Panc1 (cell line): ENCODE data around the gene PHETA2.
"Not testable (repeated sequence)": the region's sequence is repeated elsewhere in the genome, so short reads cannot be mapped to it uniquely, and the experiment has no call there.

Experiments
- POLR2AphosphoS5 ChIP-seq: IDR thresholded peaks from 2 replicates; pipeline ENCODE4 v1.6.1; 2012; ENCODE audit warnings: mild to moderate bottlenecking, low read depth, low read length, moderate library complexity
- SIN3A ChIP-seq: IDR thresholded peaks from 2 replicates; pipeline ENCODE4 v1.6.1; 2012; ENCODE audit warnings: low read depth, mild to moderate bottlenecking, low read length, moderate library complexity, borderline replicate concordance; ENCODE audit not compliant: insufficient read depth
- TCF7L2 ChIP-seq: IDR thresholded peaks from 2 replicates; pipeline ENCODE4 v1.6.1; 2011; ENCODE audit warnings: mild to moderate bottlenecking, low read depth, low read length, inconsistent platforms
- TF ChIP-seq, protein P1 (sequence below): fragments of 450-650 bp; IDR thresholded peaks from 2 replicates; pipeline ENCODE4 v1.5.1; 2017; ENCODE audit warnings: mild to moderate bottlenecking
- TF ChIP-seq, protein P2 (sequence below), 2 experiments: IDR thresholded peaks; 2 replicates each; pipeline ENCODE4 v1.6.1; 2011 to 2012; ENCODE audit warnings: low read depth in 2 of 2, control low read depth in 1 of 2, low read length in 1 of 2, mild to moderate bottlenecking in 1 of 2, moderate library complexity in 1 of 2; ENCODE audit not compliant: insufficient read depth in 1 of 2

- TF ChIP-seq, protein P1, sequence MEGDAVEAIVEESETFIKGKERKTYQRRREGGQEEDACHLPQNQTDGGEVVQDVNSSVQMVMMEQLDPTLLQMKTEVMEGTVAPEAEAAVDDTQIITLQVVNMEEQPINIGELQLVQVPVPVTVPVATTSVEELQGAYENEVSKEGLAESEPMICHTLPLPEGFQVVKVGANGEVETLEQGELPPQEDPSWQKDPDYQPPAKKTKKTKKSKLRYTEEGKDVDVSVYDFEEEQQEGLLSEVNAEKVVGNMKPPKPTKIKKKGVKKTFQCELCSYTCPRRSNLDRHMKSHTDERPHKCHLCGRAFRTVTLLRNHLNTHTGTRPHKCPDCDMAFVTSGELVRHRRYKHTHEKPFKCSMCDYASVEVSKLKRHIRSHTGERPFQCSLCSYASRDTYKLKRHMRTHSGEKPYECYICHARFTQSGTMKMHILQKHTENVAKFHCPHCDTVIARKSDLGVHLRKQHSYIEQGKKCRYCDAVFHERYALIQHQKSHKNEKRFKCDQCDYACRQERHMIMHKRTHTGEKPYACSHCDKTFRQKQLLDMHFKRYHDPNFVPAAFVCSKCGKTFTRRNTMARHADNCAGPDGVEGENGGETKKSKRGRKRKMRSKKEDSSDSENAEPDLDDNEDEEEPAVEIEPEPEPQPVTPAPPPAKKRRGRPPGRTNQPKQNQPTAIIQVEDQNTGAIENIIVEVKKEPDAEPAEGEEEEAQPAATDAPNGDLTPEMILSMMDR = not testable (repeated sequence)
- TF ChIP-seq, protein P2, sequence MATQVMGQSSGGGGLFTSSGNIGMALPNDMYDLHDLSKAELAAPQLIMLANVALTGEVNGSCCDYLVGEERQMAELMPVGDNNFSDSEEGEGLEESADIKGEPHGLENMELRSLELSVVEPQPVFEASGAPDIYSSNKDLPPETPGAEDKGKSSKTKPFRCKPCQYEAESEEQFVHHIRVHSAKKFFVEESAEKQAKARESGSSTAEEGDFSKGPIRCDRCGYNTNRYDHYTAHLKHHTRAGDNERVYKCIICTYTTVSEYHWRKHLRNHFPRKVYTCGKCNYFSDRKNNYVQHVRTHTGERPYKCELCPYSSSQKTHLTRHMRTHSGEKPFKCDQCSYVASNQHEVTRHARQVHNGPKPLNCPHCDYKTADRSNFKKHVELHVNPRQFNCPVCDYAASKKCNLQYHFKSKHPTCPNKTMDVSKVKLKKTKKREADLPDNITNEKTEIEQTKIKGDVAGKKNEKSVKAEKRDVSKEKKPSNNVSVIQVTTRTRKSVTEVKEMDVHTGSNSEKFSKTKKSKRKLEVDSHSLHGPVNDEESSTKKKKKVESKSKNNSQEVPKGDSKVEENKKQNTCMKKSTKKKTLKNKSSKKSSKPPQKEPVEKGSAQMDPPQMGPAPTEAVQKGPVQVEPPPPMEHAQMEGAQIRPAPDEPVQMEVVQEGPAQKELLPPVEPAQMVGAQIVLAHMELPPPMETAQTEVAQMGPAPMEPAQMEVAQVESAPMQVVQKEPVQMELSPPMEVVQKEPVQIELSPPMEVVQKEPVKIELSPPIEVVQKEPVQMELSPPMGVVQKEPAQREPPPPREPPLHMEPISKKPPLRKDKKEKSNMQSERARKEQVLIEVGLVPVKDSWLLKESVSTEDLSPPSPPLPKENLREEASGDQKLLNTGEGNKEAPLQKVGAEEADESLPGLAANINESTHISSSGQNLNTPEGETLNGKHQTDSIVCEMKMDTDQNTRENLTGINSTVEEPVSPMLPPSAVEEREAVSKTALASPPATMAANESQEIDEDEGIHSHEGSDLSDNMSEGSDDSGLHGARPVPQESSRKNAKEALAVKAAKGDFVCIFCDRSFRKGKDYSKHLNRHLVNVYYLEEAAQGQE (IDR thresholded peaks at IDR 0.05; ENCODE audit: insufficient read depth in 1 of 2, low read depth in 2 of 2, low read length in 1 of 2) = not testable (repeated sequence)
- not testable (repeated sequence) for TF ChIP-seq POLR2AphosphoS5, SIN3A, TCF7L2
These were observed 38.7 kb downstream of the PHETA2 start for GRCh38 chr22:42112793-42113192.
